Astrocyte of the cerebellum (primary cell): ENCODE measurements around the gene PANK1.

ENCODE experiments used
- DNase-seq: peaks from one replicate; pipeline ENCODE4 v3.0.0-alpha.2; 2011; ENCODE audit warnings: low read depth
- H3K4me3 ChIP-seq: 2 replicates; pipeline ENCODE4 v1.5.1; 2011; ENCODE audit warnings: mild to moderate bottlenecking, low read depth, low read length, moderate library complexity
- CTCF ChIP-seq: IDR thresholded peaks from 2 replicates; pipeline ENCODE4 v1.5.1; 2012; ENCODE audit warnings: low read length, low read depth, moderate library complexity, mild to moderate bottlenecking; ENCODE audit errors: missing control alignments
- in situ Hi-C: cut with HindIII; loops from 2 replicates; pipeline ENCODE4 v1.10.0; 2017; ENCODE audit warnings: low sequenced_read_pairs

The PANK1 gene

GRCh38 chr10:89601728-89602361 lies 43.2 kb downstream of the PANK1 start:
- no peak for TF ChIP-seq CTCF
- in situ Hi-C loops, result no loop called here
- DNase-seq, result no peak
- H3K4me3 ChIP-seq, result no peak overlapping the region

- no peak overlapping the region for H3K4me3 ChIP-seq
- DNase-seq, result no peak
- TF ChIP-seq CTCF, result no peak
- in situ Hi-C loops, result no loop called here
Measured at GRCh38 chr10:89600041-89600440, 45.0 kb downstream of the PANK1 start.

- H3K4me3 ChIP-seq, result no peak overlapping the region
- no peak for DNase-seq
- in situ Hi-C loops, result no loop called here
- no peak for TF ChIP-seq CTCF
Measured at GRCh38 chr10:89593043-89593442, 52.0 kb downstream of the PANK1 start.

- TF ChIP-seq CTCF, result no peak
- no peak overlapping the region for H3K4me3 ChIP-seq
- in situ Hi-C loops, result no loop called here
- DNase-seq, result no peak
Measured at GRCh38 chr10:89592539-89592938, 52.5 kb downstream of the PANK1 start.

GRCh38 chr10:89591796-89592271 lies 53.2 kb downstream of the PANK1 start:
- no peak for TF ChIP-seq CTCF
- no peak overlapping the region for H3K4me3 ChIP-seq
- no peak for DNase-seq
- in situ Hi-C loops, result no loop called here

GRCh38 chr10:89591111-89591795 lies 53.8 kb downstream of the PANK1 start:
- in situ Hi-C loops, result no loop called here
- no peak for TF ChIP-seq CTCF

More at GRCh38 chr10:89591111-89591795, 53.8 kb downstream of the PANK1 start:
- no peak overlapping the region for H3K4me3 ChIP-seq
- no peak for DNase-seq
